Common myeloid progenitor, CD34-positive (primary cell): ENCODE data around the gene CNP.

ENCODE experiments used
- CTCF ChIA-PET: fragments of 350-600 bp; sonication (Branson Sonifier 250); formaldehyde crosslinking; loops from one replicate; lab custom pipeline; 2021; ENCODE audit warnings: antibody characterized with exemption; lab: Charles Lee
- POLR2A ChIA-PET: fragments of 350-600 bp; sonication (Branson Sonifier 250); formaldehyde crosslinking; loops from one replicate; lab custom pipeline; 2021; ENCODE audit warnings: antibody characterized with exemption; lab: Charles Lee
- DNase-seq, 3 donors: peaks; one replicate each; pipeline versions ENCODE4 v3.0.0 to v3.0.0-alpha.2; 2013
- H3K27ac ChIP-seq, 2 experiments: 1 replicate in 1 of 2; 2 replicates in 1 of 2; pipeline ENCODE4 v1.7.0; 2013; ENCODE audit warnings: inconsistent platforms in 2 of 2, low read length in 2 of 2, mild to moderate bottlenecking in 2 of 2, low read depth in 1 of 2, moderate library complexity in 1 of 2; ENCODE audit not compliant: severe bottlenecking in 2 of 2, insufficient read depth in 1 of 2, poor library complexity in 1 of 2
- H3K27me3 ChIP-seq, 5 experiments: replicated peaks in 2 of 5; 1 replicate in 3 of 5; 2 replicates in 2 of 5; pipeline versions ENCODE4 v1.6.1 to v1.7.0; 2013; ENCODE audit warnings: low read length in 4 of 5, mild to moderate bottlenecking in 2 of 5, moderate library complexity in 2 of 5, inconsistent platforms in 1 of 5; ENCODE audit not compliant: insufficient read depth in 5 of 5, control insufficient read depth in 4 of 5
- H3K36me3 ChIP-seq, 4 experiments: 1 replicate in 2 of 4; 2 replicates in 2 of 4; pipeline versions ENCODE4 v1.6.1 to v1.7.0; 2013; ENCODE audit warnings: low read length in 3 of 4, control low read depth in 1 of 4, mild to moderate bottlenecking in 1 of 4; ENCODE audit not compliant: control insufficient read depth in 4 of 4, insufficient read depth in 4 of 4
- H3K4me1 ChIP-seq, 4 experiments: 1 replicate in 3 of 4; 2 replicates in 1 of 4; pipeline versions ENCODE4 v1.6.1 to v1.7.1; 2013; ENCODE audit warnings: low read length in 3 of 4, mild to moderate bottlenecking in 3 of 4, control low read depth in 1 of 4, inconsistent platforms in 1 of 4, moderate library complexity in 1 of 4; ENCODE audit not compliant: control insufficient read depth in 4 of 4, insufficient read depth in 4 of 4; ENCODE audit errors: control extremely low read depth in 1 of 4
- H3K4me3 ChIP-seq, 7 experiments: 1 replicate in 4 of 7; 2 replicates in 3 of 7; pipeline versions ENCODE4 v1.5.1 to v1.7.0; 2013; ENCODE audit warnings: mild to moderate bottlenecking in 7 of 7, low read length in 6 of 7, moderate library complexity in 6 of 7, inconsistent platforms in 2 of 7, low read depth in 2 of 7, control low read depth in 1 of 7; ENCODE audit not compliant: insufficient read depth in 4 of 7, control insufficient read depth in 1 of 7; ENCODE audit errors: extremely low read depth in 1 of 7
- H3K9me3 ChIP-seq, 5 experiments: 1 replicate in 4 of 5; 2 replicates in 1 of 5; pipeline versions ENCODE4 v1.6.1 to v1.7.1; 2013; ENCODE audit warnings: low read length in 4 of 5, mild to moderate bottlenecking in 2 of 5, inconsistent platforms in 1 of 5, low read depth in 1 of 5, moderate library complexity in 1 of 5; ENCODE audit not compliant: control insufficient read depth in 4 of 5, insufficient read depth in 2 of 5; ENCODE audit errors: control extremely low read depth in 1 of 5
- WGBS: methylation state at CpG from one replicate; pipeline ENCODE4 v1.1.5; 2013; ENCODE audit not compliant: insufficient coverage; 5-methylcytosine and 5-hydroxymethylcytosine counted together

The CNP gene

GRCh38 chr17:41957031-41957868, 9.3 kb upstream of the CNP start:
- no peaks in the 10 kb centered on the region for H3K36me3 ChIP-seq
- H3K9me3 ChIP-seq = no peaks in the 10 kb centered on the region
- H3K27ac ChIP-seq = no peak overlapping the region
- peaks cover 0 to 21% (median 6%) of the 10 kb centered on the region in 4 experiments for H3K4me1 ChIP-seq
- POLR2A ChIA-PET = interaction anchor here (0.7 kb wide), 1 partner anchor 144 kb away, joined by 3 read pairs; no protein-coding TSS in a partner anchor
- CTCF ChIA-PET = interaction anchor here (0.6 to 3.4 kb wide), 4 partner anchors 9 to 52 kb away, joined by 3 to 10 read pairs (median 4); partner anchors contain the start of gene ACLY
- no peaks in the 10 kb centered on the region for H3K27me3 ChIP-seq
- DNase-seq = no peak
- WGBS = 67% methylated on average over 10 of the region's 11 CpGs
- peak overlapping the region in 2 of 7 experiments; percentile 5 to 8 for H3K4me3 ChIP-seq

- Histone ChIP-seq H3K36me3 (no peaks in the 10 kb centered on the region), H3K9me3 (no peaks in the 10 kb centered on the region), H3K4me1 (peaks cover 0 to 21% (median 7%) of the 10 kb centered on the region in 4 experiments), H3K27me3 (no peaks in the 10 kb centered on the region), H3K27ac (no peak overlapping the region), H3K4me3 (no peak overlapping the region)
- 94% methylated on average over 5 of the region's 6 CpGs for WGBS
- no peak for DNase-seq
- CTCF ChIA-PET = interaction anchor here (0.9 to 3.4 kb wide), 3 partner anchors 8 to 52 kb away, joined by 3 to 10 read pairs (median 5); partner anchors contain the start of gene ACLY
- POLR2A ChIA-PET = interaction anchor here (0.7 kb wide), 1 partner anchor 143 kb away, joined by 3 read pairs; no protein-coding TSS in a partner anchor
Measured at GRCh38 chr17:41957869-41958439, 8.6 kb upstream of the CNP start.

- 100% methylated on average over 2 of the region's 2 CpGs for WGBS
- H3K36me3 ChIP-seq = no peaks in the 10 kb centered on the region
- H3K27me3 ChIP-seq = no peaks in the 10 kb centered on the region
- DNase-seq = no peak
- H3K4me1 ChIP-seq = peaks cover 0 to 21% (median 7%) of the 10 kb centered on the region in 4 experiments
- CTCF ChIA-PET = interaction anchor here (1.0 to 8.7 kb wide), 15 partner anchors 8 to 263 kb away, joined by 3 to 79 read pairs (median 4); partner anchors contain the start of genes ACLY, DHX58, NKIRAS2 and ODAD4
- H3K4me3 ChIP-seq = no peak overlapping the region
- H3K27ac ChIP-seq = no peak overlapping the region
- POLR2A ChIA-PET = no interaction called here
- no peaks in the 10 kb centered on the region for H3K9me3 ChIP-seq
Measured at GRCh38 chr17:41959030-41959335, 7.6 kb upstream of the CNP start.

DNA sequence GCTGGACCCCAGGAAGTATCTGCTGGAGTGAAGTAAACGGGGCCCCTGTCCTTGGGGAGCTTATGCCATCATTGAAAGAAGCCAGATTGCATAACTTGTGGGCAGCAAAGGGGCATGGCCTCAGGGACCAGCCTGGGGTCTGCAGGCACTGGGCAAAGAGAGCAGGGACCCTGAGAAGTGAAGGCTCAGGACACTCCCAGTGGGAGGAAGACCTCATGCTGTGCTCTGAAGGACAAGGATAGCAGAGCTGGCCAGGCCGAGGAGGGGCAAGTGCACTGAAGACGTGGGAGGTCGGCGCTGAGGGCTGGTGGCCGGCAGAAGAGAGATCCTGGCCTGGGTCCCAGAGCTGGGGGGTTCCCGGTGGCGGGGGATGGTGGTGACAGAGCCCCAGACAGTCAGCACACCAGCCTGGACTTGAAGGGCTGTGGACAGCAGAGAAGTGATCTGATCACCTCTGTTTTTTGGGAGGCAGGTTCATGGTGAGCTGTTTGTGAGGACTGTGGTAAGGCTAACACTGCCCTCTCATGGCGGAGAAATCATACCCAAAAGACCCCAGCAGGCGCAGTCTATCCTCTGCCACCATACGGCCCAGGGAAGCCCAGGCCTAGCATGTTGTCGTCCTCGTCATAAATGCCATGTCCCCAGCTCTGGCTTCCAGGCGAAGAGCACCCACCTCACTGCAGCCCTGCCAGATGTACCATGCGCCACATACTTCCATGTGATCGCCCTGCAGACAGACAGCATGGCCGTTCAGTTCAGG, 7.1 kb upstream of the CNP start:
- H3K4me3 ChIP-seq = no peak overlapping the region
- WGBS = 84% methylated on average over 15 of the region's 17 CpGs
- POLR2A ChIA-PET = interaction anchor here (0.6 kb wide), 1 partner anchor 185 kb away, joined by 3 read pairs; no protein-coding TSS in a partner anchor

GRCh38 chr17:41962111-41962510, 4.5 kb upstream of the CNP start:
- Histone ChIP-seq H3K9me3 (no peaks in the 10 kb centered on the region), H3K27me3 (no peaks in the 10 kb centered on the region), H3K27ac (no peak overlapping the region), H3K4me3 (no peak overlapping the region), H3K36me3 (no peaks in the 10 kb centered on the region), H3K4me1 (peaks cover 6 to 30% (median 19%) of the 10 kb centered on the region in 4 experiments)
- DNase-seq = no peak
- WGBS = 96% methylated on average over 3 of the region's 5 CpGs
- CTCF ChIA-PET = interaction anchor here (0.9 to 8.7 kb wide), 15 partner anchors 15 to 225 kb away, joined by 3 to 79 read pairs (median 3); partner anchors contain the start of genes DHX58, KAT2A, NKIRAS2 and ODAD4
- POLR2A ChIA-PET = interaction anchor here (0.7 kb wide), 1 partner anchor 1020 kb away, joined by 3 read pairs; no protein-coding TSS in a partner anchor

More for the DNA sequence above, 7.1 kb upstream of the CNP start:
- CTCF ChIA-PET = interaction anchor here (0.8 to 8.7 kb wide), 19 partner anchors 8 to 264 kb away, joined by 3 to 79 read pairs (median 3); partner anchors contain the start of genes ACLY, DHX58, NKIRAS2 and ODAD4
- no peaks in the 10 kb centered on the region for H3K9me3 ChIP-seq
- H3K36me3 ChIP-seq = no peaks in the 10 kb centered on the region
- H3K27ac ChIP-seq = no peak overlapping the region
- H3K4me1 ChIP-seq = peaks cover 0 to 21% (median 7%) of the 10 kb centered on the region in 4 experiments
- no peaks in the 10 kb centered on the region for H3K27me3 ChIP-seq
- peak; percentile 61 to 76 (median 76) for DNase-seq

DNA sequence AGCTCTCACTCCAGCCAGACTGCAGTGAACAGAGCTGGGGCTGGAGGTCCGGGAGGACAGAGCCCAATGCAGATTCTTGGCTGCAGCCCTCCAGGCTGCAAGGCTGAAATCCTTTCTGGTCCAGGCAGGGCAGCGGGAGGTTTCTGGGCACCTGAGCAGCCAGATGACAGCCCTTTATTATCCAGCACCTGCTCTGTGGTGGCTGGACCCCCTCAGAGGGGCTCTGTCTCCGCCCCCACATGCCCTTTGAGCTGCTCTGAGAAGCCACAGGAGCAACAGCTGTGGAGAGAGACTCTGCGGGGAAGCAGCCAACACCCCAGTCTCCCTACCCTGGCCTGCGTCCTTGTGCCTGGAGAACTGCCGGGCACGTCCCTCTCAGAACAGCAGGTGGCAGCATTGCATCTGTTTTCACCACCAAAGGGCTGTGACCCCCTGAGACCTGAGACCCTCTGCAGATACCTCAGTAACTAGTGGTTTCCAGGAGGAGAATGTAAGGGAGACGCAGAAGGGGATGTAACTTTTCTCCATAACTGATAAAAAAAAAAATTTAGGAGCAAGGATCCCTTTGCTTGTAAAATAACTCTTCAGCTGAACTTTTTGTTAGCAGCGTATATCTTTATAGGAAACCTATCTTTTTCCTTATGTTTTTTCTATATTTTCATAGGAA, 3.7 kb upstream of the CNP start:
- Histone ChIP-seq H3K27me3 (no peaks in the 10 kb centered on the region), H3K27ac (no peak overlapping the region), H3K36me3 (peaks cover 0 to under 1% (median under 1%) of the 10 kb centered on the region in 4 experiments), H3K9me3 (no peaks in the 10 kb centered on the region), H3K4me1 (peaks cover 6 to 31% (median 22%) of the 10 kb centered on the region in 4 experiments), H3K4me3 (no peak overlapping the region)
- ChIA-PET POLR2A (no interaction called here), CTCF (interaction anchor here (0.5 to 8.7 kb wide), 23 partner anchors 13 to 472 kb away, joined by 3 to 79 read pairs (median 3); partner anchors contain the start of genes DHX58, DNAJC7, KAT2A and NKIRAS2)
- WGBS = 17% methylated on average over 6 of the region's 9 CpGs
- peak; percentile 72 to 80 (median 74) for DNase-seq
